Fibroblast of villous mesenchyme (primary cell): ENCODE results near the gene TENT4A. TPM values are rescaled to one million over a fixed set of nuclear protein-coding genes. Genes with fewer than 3 reads are reported as not detected.
"Not testable (repeated sequence)": the region's sequence is repeated elsewhere in the genome, so short reads cannot be mapped to it uniquely, and the experiment has no call there.

ENCODE experiments used
- DNase-seq: peaks from one replicate; pipeline ENCODE4 v3.0.0-alpha.2; 2010; ENCODE audit warnings: low read depth
- H3K4me3 ChIP-seq: 2 replicates; pipeline ENCODE4 v1.5.1; 2011; ENCODE audit warnings: low read depth, mild to moderate bottlenecking, low read length
- total RNA-seq: library from RNA; depleted of rRNA; stranded (reverse); fragments of >200 nt; gene quantifications from 2 replicates; pipeline ENCODE4 v1.2.3, GENCODE V29; 2012
- TF ChIP-seq, protein P1 (sequence below): IDR thresholded peaks from 2 replicates; pipeline ENCODE4 v1.5.1; 2012; ENCODE audit warnings: low read depth, mild to moderate bottlenecking, low read length; ENCODE audit not compliant: insufficient read depth

Gene TENT4A
- total RNA-seq, 1 donor = 23.3 TPM

DNA sequence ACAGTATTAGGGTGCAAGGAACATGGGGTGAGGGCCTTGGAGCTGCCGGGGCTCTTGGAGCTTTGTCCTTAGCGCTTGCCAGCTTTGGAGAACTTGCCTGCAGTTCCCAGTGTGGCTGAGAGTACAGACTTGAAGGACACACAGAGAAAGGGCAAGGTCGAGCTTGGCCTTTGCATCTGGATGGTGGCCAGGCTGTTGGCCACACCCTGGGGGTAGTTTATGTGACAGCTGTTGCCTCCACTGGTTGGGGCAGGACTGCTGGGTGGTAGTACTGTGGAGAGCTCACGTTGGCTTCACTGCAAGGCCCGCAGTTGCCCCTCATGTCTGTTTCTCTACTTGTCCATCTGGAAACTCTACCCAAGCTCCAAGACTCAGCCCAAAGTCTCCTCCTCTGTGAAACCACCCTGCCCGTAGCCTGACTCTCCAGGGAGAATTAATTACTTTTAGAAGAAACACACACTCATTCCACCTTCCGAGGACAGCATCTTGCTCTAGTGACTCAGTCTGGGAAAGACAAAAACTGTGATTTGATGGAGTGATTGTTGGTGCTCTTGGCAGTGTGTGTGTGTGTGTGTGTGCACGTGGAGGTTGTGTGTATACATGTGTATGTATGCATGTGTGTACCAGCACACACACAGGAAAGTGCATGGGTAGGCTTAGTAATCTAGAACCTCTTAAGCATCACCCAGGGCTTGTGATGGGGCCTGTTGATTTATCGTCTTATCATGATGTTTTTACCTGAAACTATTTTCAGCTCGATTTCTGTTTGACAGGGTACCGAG is 57.8 kb downstream of the TENT4A start:
- DNase-seq = no peak
- TF ChIP-seq, protein P1, sequence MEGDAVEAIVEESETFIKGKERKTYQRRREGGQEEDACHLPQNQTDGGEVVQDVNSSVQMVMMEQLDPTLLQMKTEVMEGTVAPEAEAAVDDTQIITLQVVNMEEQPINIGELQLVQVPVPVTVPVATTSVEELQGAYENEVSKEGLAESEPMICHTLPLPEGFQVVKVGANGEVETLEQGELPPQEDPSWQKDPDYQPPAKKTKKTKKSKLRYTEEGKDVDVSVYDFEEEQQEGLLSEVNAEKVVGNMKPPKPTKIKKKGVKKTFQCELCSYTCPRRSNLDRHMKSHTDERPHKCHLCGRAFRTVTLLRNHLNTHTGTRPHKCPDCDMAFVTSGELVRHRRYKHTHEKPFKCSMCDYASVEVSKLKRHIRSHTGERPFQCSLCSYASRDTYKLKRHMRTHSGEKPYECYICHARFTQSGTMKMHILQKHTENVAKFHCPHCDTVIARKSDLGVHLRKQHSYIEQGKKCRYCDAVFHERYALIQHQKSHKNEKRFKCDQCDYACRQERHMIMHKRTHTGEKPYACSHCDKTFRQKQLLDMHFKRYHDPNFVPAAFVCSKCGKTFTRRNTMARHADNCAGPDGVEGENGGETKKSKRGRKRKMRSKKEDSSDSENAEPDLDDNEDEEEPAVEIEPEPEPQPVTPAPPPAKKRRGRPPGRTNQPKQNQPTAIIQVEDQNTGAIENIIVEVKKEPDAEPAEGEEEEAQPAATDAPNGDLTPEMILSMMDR = no peak
- H3K4me3 ChIP-seq = no peak overlapping the region

DNA sequence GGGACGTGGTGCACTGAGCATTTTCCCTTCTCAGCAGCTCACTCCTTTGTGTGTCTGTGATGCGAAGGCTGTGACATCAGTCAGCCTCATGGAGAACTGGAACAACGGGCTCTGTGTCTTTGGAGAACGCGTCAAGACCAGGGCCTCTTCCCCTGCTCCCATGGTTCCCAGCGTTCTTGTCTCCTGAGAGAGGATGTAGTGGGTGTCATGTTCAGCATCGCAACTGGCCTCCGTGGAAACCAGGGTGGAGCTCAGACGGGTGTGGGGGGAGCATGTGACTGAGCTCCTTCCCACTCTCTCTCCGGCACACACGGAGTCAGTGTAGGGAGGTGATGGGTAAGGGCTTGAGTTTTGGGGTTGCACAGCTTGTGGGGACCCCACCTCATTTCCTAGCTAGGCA is 59.7 kb downstream of the TENT4A start:
- DNase-seq = no peak
- TF ChIP-seq, protein P1 = no peak
- no peak overlapping the region for H3K4me3 ChIP-seq

DNA sequence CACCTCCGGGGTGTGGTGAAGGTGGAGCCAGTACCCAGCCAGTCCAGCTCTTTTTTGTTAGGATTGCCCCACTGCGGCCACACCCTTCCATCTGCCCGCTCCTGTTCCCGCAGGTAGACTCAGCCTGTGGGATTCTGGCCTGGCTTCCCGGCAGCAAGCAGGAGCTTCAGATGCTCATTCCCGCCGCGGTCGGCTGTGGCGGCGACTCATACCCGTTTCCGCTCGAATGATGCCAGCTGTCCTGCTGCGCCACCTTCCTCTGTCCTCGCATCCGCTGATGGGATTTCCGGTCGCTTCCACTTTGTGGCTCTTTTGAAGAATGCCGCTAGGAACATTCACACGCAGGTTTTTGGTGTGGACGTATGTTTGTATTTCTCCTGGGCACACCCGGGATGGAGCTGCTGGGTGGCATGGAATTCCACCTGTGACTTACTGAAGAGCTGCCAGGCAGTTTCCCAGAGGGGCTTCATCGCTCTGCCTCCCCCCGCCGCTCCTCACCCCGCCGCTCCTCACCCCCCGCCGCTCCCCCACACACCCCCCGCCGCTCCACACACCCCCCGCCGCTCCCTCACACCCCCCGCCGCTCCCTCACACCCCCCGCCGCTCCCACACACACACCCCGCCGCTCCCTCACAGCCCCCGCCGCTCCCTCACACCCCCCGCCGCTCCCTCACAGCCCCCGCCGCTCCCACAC is 60.3 kb downstream of the TENT4A start:
- no peak overlapping the region for H3K4me3 ChIP-seq
- TF ChIP-seq, protein P1 = no peak
- DNase-seq = no peak

DNA sequence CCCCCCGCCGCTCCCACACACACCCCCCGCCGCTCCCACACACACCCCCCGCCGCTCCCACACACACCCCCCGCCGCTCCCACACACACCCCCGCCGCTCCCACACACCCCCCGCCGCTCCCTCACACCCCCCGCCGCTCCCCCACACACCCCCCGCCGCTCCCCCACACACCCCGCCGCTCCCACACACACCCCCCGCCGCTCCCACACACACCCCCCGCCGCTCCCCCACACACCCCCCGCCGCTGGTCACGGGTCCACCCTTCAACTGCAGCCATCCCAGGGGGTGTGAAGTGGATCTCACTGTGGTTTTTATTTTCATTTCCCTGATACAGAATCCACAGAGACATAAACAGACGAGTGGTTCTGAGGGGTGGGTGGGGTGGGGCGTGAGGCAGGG is 61.0 kb downstream of the TENT4A start:
- not testable (repeated sequence) for H3K4me3 ChIP-seq, DNase-seq

DNA sequence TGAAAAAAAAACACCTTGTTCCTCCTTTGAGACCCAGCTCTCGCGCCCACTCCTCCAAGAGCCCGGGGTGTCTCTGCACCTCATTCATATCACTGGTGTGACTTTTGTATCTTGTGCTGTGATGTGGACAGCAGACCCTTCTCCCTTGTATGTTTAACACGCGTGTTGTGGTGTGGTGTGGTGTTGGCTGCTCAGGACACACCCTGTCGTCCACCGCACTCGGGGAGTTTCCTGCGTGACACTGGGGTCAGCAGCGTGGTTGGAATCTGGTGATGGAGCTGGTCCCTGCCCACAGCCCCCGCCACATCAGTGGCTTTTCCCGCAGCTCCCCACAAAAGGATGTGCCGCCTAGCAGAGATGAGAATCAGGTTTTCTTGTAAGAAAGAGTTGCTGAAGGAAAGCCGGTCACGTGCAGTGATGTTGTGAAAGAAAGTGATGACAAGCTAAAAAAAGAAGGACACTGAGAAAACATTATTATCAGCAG is 61.5 kb downstream of the TENT4A start:
- TF ChIP-seq, protein P1 = no peak
- H3K4me3 ChIP-seq = no peak overlapping the region
- DNase-seq = no peak

DNA sequence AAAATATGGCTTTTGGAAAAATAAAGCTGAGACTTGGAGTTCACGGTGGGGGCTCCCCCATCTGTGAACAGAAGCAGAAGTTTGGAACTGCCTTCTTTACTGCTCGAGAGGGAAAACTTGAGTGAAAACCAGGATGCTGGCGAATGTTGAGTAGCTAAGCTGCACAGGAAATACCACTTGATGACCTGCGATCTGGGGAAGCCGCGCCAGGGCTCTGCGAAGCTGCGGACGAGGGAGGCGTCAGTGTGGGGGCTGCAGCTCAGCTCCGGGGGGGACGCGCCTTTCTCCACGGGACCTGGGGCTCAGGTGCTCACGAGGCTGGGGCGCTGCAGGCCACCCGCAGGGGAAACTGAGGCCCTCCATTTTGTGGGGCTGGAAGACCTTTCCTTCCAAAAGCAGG is 62.3 kb downstream of the TENT4A start:
- TF ChIP-seq, protein P1 = no peak
- no peak overlapping the region for H3K4me3 ChIP-seq
- DNase-seq = no peak

DNA sequence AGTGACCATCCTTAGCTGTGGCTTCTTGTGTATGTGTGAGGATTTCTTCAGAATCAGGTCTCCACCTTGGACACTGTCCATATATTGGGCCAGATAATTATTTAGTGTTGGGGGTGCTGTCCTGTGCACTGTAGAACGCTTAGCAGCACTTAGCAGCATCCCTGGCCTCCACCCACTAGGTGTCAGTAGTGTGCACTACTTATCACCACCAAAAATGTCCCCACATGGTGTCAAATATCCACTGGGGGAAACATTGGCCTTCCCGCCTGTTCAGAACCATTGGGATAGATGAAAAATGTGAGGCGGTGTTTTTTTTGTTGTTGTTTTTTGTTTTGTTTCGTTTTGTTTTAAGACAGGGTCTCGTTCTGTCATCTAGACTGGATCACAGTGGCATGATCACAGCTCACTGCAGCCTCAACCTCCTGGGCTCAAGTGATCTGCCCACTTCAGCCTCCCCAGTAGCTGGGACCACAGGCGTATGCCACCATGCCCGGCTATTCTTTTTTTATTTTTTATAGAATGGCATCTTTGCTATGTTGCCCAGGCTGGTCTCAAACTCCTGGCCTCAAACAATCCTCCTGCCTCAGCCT is 67.7 kb downstream of the TENT4A start:
- no peak overlapping the region for H3K4me3 ChIP-seq
- TF ChIP-seq, protein P1 = peak; percentile 41
- no peak for DNase-seq
